Gastroesophageal sphincter (tissue), 3 donors: ENCODE data around the gene HTR7.
"Not testable (repeated sequence)": the region's sequence is repeated elsewhere in the genome, so short reads cannot be mapped to it uniquely, and the experiment has no call there.

Experiments used
- POLR2A ChIP-seq, 2 donors: fragments of 450-650 bp; IDR thresholded peaks; one replicate each; pipeline ENCODE4 v1.6.1; 2017; ENCODE audit warnings: antibody characterized with exemption in 2 of 2, mild to moderate bottlenecking in 2 of 2, moderate library complexity in 1 of 2
- POLR2AphosphoS5 ChIP-seq: sonication (generic); formaldehyde crosslinking; IDR thresholded peaks from one replicate; pipeline ENCODE4 v1.6.1; 2017; ENCODE audit warnings: antibody characterized with exemption
- TF ChIP-seq, protein P1 (sequence below), 4 experiments: fragments of 200-600 bp in 2 of 4; fragments of 450-650 bp in 2 of 4; sonication (generic) in 1 of 4; IDR thresholded peaks; one replicate each; pipeline ENCODE4 v1.5.1; 2017 to 2019; ENCODE audit warnings: antibody characterized with exemption in 4 of 4, mild to moderate bottlenecking in 2 of 4, moderate library complexity in 2 of 4

DNA sequence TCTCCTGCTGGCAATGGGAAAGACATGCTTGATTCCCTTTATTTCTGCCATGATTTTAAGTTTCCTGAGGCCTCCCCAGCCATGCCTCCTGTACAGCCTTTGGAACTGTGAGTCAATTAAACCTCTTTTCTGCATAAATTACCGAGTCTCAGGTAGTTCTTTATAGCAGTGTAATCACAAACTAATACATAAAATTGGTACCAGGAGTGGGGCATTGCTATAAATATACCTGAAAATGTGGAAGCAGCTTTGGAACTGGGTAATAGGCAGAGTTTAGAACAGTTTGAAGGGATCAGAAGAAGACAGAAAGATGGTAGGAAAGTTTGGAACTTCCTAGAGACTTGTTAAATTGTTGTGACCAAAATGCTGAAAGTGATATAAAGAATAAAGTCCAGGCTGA, 36.0 kb downstream of the HTR7 start:
- TF ChIP-seq, protein P1, sequence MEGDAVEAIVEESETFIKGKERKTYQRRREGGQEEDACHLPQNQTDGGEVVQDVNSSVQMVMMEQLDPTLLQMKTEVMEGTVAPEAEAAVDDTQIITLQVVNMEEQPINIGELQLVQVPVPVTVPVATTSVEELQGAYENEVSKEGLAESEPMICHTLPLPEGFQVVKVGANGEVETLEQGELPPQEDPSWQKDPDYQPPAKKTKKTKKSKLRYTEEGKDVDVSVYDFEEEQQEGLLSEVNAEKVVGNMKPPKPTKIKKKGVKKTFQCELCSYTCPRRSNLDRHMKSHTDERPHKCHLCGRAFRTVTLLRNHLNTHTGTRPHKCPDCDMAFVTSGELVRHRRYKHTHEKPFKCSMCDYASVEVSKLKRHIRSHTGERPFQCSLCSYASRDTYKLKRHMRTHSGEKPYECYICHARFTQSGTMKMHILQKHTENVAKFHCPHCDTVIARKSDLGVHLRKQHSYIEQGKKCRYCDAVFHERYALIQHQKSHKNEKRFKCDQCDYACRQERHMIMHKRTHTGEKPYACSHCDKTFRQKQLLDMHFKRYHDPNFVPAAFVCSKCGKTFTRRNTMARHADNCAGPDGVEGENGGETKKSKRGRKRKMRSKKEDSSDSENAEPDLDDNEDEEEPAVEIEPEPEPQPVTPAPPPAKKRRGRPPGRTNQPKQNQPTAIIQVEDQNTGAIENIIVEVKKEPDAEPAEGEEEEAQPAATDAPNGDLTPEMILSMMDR (IDR thresholded peaks at IDR 0.05) = not testable (repeated sequence)
- not testable (repeated sequence) for TF ChIP-seq POLR2A (IDR thresholded peaks at IDR 0.05); POLR2AphosphoS5
